ENCODE data around the gene ITGA1.

DNA sequence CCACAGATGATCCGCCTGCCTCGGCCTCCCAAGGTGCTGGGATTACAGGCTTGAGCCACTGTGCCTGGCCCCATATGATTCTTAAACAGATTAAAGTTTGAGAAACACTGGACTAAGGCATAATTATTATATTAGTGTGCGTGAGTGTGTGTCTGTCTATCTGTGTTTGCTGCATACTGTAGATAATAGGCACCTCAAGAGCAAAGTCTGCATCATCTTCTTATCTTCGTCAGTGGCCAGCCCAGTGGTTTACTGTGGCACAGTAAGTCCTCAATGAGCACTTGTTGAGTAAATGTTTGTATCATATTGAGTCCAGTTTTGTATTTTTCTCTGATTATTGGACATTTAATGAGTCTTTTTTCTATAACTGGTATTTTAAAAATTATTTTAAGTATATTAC is 81.7 kb downstream of the ITGA1 start:
- TF ChIP-seq POLR2A (IDR thresholded peaks at IDR 0.05) (no peak), CTCF (IDR thresholded peaks at IDR 0.05) (no peak)

All from vagina (tissue), 2 donors.